ENCODE data around the gene PITX2. TPM values are rescaled to one million over a fixed set of nuclear protein-coding genes. Genes with fewer than 3 reads are reported as not detected.

Gene PITX2
- total RNA-seq, 1 experiment from 2014 or later = not detected

DNA sequence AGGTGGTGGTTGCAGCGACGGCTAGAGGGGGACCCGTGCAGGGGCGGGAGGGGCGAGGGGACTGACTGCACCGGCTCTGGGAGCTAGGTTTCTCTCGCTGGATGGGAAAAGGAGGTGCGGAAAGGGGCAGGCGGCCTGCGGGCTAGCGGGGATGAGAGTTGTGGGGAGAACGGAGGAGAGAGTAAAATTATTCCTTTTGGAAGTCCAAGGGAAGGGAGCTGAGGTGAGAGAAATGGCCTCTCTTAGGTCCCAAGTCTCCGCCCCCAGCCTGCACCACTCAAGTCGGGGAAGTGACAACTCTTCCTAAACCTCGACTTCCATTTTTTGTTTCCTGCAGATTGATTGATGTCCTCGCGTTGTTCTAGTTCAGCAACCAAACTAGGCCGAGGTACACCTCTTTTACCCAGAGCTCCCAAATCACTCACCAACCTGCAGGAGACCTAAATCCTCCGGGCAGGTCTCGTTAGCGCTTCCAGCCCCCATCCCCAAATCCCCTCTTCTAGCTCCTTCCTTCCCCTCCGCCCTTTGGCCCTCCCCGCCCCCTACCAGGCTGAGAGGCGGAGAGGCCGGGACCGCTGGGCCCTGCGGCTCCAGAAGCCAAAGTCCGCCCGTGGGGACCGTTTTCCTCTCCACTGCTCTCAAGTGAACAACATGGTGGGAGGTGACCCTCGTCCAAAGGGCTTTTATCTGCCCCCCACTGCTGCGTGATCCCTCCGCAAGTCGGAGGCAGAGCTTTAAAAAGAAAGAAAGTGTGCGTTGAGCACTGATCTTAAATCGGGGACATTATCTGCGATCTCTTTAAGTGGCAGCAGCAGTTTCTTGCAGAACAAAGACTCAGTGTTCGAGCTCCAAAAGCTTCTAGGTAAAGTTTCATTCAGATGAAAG is 7.3 kb downstream of the PITX2 start:
- no peaks in the 10 kb centered on the region for H3K4me1 ChIP-seq (ENCODE audit: low read length)
- H3K27ac ChIP-seq (ENCODE audit: low read length) = no peak overlapping the region
- no peaks in the 10 kb centered on the region for H4K20me1 ChIP-seq (ENCODE audit: insufficient read depth, low read depth, low read length)
- no peaks in the 10 kb centered on the region for H3K36me3 ChIP-seq (ENCODE audit: insufficient read depth, low read length)
- no peaks in the 10 kb centered on the region for H3K9me2 ChIP-seq (replicated peaks; ENCODE audit: insufficient read depth, low read length)
- no peak overlapping the region for H2AFZ ChIP-seq (ENCODE audit: low read length)
- H3K27me3 ChIP-seq (ENCODE audit: low read length) = no peaks in the 10 kb centered on the region
- no peak overlapping the region for H3K4me3 ChIP-seq (ENCODE audit: low read length)
- DNase-seq = no peak
- no peaks in the 10 kb centered on the region for H3K79me2 ChIP-seq (ENCODE audit: low read length)
- no peak overlapping the region for H3K9ac ChIP-seq (ENCODE audit: low read length)
- H3K4me2 ChIP-seq (ENCODE audit: low read depth, low read length, poor library complexity, severe bottlenecking) = no peak overlapping the region
- no peaks in the 10 kb centered on the region for H3K9me3 ChIP-seq (ENCODE audit: low read length)

DNA sequence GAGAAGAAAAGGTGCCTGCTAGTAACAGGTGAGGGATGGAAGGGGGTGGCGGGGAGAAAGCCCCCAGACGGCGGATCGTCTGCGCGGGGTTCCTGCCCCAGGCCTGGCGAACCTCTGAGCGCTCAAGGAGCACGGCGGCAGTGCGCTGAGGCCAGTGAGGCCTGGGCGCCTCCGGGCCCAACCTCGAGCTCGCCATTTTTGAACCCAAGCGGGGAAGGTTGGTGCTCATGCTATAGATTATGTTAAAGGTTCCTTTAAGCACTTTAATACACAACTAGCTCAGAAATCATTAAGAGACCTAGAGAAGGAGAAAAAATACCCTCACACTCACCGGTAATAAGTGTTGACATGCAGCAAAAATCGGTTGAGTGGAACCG is 7.9 kb downstream of the PITX2 start:
- Histone ChIP-seq H3K36me3 (ENCODE audit: insufficient read depth, low read length) (no peaks in the 10 kb centered on the region), H3K27me3 (ENCODE audit: low read length) (no peaks in the 10 kb centered on the region)

DNA sequence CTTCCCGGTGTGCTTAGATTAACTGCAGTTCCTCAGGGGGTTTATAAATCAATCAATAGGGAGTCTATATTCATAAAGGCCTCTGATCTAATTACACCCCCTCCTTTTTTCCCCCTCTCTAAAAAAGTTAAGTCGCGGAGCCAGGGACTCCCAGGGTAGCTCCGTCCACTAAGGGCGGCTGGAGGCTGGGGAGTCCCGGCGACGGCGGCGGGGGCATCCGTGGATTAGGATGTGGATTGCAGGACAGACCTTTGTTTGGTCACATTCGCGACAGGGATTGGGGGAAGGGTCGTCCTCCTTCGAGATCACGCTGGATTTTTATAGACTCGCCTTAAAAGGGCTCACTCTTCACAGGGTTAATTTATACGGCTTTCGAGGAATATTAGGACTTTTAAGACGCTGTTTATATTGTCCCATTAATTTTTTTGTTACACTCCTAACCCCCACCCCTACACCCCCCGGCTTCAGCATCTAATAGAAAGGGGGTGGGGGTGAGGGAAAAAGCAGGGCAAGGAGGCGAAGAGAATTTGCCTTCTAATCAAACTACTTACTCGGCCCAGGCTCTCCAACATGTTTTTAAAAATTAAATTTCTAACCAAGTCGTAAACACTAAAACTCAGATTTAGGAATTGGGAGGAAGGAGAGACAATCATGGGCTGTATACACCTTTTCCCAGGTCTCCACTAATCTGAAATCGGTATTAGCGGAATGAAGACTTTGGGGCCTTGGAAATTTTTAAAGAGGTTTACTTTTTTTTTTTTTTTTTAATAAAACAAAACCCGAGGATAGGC is 8.5 kb downstream of the PITX2 start:
- Histone ChIP-seq H3K9ac (ENCODE audit: low read length) (no peak overlapping the region), H3K9me2 (replicated peaks; ENCODE audit: insufficient read depth, low read length) (no peaks in the 10 kb centered on the region), H3K4me3 (ENCODE audit: low read length) (no peak overlapping the region), H3K27ac (ENCODE audit: low read length) (no peak overlapping the region), H3K27me3 (ENCODE audit: low read length) (no peaks in the 10 kb centered on the region), H4K20me1 (ENCODE audit: insufficient read depth, low read depth, low read length) (no peaks in the 10 kb centered on the region), H3K9me3 (ENCODE audit: low read length) (no peaks in the 10 kb centered on the region), H3K36me3 (ENCODE audit: insufficient read depth, low read length) (no peaks in the 10 kb centered on the region), H3K4me2 (ENCODE audit: low read depth, low read length, poor library complexity, severe bottlenecking) (no peak overlapping the region), H2AFZ (ENCODE audit: low read length) (no peak overlapping the region), H3K4me1 (ENCODE audit: low read length) (no peaks in the 10 kb centered on the region; the same call in 1 of the 2 replicates), H3K79me2 (ENCODE audit: low read length) (no peaks in the 10 kb centered on the region)
- no peak for DNase-seq

More for the DNA sequence above, 7.9 kb downstream of the PITX2 start:
- H4K20me1 ChIP-seq (ENCODE audit: insufficient read depth, low read depth, low read length) = no peaks in the 10 kb centered on the region
- no peak overlapping the region for H3K9ac ChIP-seq (ENCODE audit: low read length)
- no peaks in the 10 kb centered on the region for H3K79me2 ChIP-seq (ENCODE audit: low read length)
- no peak overlapping the region for H3K27ac ChIP-seq (ENCODE audit: low read length)
- H3K4me3 ChIP-seq (ENCODE audit: low read length) = no peak overlapping the region
- no peaks in the 10 kb centered on the region for H3K4me1 ChIP-seq (ENCODE audit: low read length)
- H3K9me2 ChIP-seq (replicated peaks; ENCODE audit: insufficient read depth, low read length) = no peaks in the 10 kb centered on the region
- H2AFZ ChIP-seq (ENCODE audit: low read length) = no peak overlapping the region
- H3K9me3 ChIP-seq (ENCODE audit: low read length) = no peaks in the 10 kb centered on the region
- DNase-seq = no peak
- no peak overlapping the region for H3K4me2 ChIP-seq (ENCODE audit: low read depth, low read length, poor library complexity, severe bottlenecking)

DNA sequence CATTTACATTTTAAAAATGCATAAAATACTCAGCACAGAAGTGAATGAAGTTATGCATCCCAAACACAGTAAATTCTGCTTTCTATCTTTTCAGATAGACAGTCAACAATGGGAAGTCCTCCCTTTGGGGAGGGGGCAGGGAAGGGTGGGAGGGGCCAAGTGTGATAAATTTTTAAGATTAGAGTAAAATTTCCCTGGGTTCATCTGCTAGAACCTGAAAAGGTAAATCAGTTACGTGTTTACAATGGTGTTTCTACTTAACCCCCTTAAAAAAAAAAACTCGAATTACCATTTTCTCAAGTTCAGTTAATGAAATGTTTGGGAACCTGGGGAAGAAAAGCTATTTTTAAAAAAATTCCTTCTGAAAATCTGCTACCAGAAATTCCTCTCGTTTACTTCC is 9.1 kb downstream of the PITX2 start:
- H3K9me2 ChIP-seq (replicated peaks; ENCODE audit: insufficient read depth, low read length) = no peaks in the 10 kb centered on the region
- H3K79me2 ChIP-seq (ENCODE audit: low read length) = no peaks in the 10 kb centered on the region
- no peaks in the 10 kb centered on the region for H3K9me3 ChIP-seq (ENCODE audit: low read length)
- no peaks in the 10 kb centered on the region; the same call in 1 of the 2 replicates for H3K4me1 ChIP-seq (ENCODE audit: low read length)
- H3K27ac ChIP-seq (ENCODE audit: low read length) = no peak overlapping the region
- H3K4me3 ChIP-seq (ENCODE audit: low read length) = no peak overlapping the region
- H3K4me2 ChIP-seq (ENCODE audit: low read depth, low read length, poor library complexity, severe bottlenecking) = no peak overlapping the region
- no peak overlapping the region for H3K9ac ChIP-seq (ENCODE audit: low read length)
- DNase-seq = no peak
- no peaks in the 10 kb centered on the region for H3K27me3 ChIP-seq (ENCODE audit: low read length)
- H4K20me1 ChIP-seq (ENCODE audit: insufficient read depth, low read depth, low read length) = no peaks in the 10 kb centered on the region
- H2AFZ ChIP-seq (ENCODE audit: low read length) = no peak overlapping the region
- H3K36me3 ChIP-seq (ENCODE audit: insufficient read depth, low read length) = no peaks in the 10 kb centered on the region

DNA sequence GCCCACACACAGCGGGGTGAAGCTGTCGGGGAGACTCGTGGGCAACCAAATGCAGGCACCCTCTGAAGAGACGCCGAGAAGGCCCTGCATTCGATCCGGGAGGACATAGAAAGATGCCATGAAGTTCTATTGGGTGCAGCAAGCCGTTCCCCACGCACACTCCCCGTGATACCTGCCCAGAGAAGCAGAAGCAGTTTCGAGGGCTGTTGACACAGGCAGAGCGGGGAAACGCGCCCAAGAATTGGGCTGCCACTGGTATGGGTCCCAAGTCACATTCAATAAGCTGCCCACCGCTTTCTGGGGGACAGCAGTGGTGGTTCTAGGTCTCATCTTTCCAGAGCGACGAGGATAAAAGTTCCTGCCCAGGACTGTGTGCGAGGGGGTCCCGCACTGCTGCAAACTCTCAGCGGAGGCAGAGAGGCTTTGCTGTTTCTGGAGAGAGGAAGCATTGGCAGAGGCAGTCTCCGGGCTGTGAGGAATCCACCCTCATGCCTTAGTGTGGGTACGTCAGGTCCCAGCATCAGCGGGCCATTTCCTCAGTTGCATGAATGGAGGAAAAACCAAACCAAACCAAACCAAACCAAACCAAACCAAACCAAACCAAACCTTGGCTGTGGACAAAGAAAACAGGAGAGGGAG is 10.1 kb downstream of the PITX2 start:
- Histone ChIP-seq H3K9ac (ENCODE audit: low read length) (no peak overlapping the region), H2AFZ (ENCODE audit: low read length) (no peak overlapping the region), H3K27me3 (ENCODE audit: low read length) (no peaks in the 10 kb centered on the region)

DNA sequence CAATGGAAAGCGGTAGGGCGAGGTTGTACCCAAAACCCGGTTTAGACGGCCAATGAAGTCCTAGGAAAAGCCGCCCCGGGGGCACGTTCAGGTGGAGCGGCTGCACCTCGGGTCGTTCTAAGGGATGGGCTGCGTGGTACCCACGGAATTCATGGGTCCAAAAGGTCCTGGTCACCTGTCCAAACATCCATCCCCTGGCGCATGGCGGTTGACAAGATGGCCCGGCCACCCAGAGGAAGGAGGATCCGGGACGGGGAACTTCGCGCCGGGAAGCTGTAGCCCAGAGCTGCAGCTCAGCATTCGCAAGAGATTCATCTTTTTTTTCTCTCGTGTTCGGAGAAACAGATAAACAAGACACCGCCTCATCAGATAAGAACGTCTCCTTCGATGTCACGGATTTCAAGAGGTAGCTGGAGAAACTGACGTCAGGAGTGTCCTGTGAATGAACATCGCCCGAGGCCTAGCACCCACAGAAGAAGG is 10.9 kb downstream of the PITX2 start:
- Histone ChIP-seq H3K27ac (ENCODE audit: low read length) (no peak overlapping the region), H3K9ac (ENCODE audit: low read length) (no peak overlapping the region), H4K20me1 (ENCODE audit: insufficient read depth, low read depth, low read length) (no peaks in the 10 kb centered on the region), H2AFZ (ENCODE audit: low read length) (no peak overlapping the region), H3K79me2 (ENCODE audit: low read length) (no peaks in the 10 kb centered on the region), H3K27me3 (ENCODE audit: low read length) (no peaks in the 10 kb centered on the region), H3K9me2 (replicated peaks; ENCODE audit: insufficient read depth, low read length) (no peaks in the 10 kb centered on the region), H3K4me2 (ENCODE audit: low read depth, low read length, poor library complexity, severe bottlenecking) (no peak overlapping the region), H3K36me3 (ENCODE audit: insufficient read depth, low read length) (no peaks in the 10 kb centered on the region), H3K4me1 (ENCODE audit: low read length) (no peaks in the 10 kb centered on the region; the same call in 1 of the 2 replicates), H3K9me3 (ENCODE audit: low read length) (no peaks in the 10 kb centered on the region), H3K4me3 (ENCODE audit: low read length) (no peak overlapping the region)
- no peak for DNase-seq

More for the DNA sequence above, 10.1 kb downstream of the PITX2 start:
- H3K36me3 ChIP-seq (ENCODE audit: insufficient read depth, low read length) = no peaks in the 10 kb centered on the region
- no peaks in the 10 kb centered on the region; the same call in 1 of the 2 replicates for H3K4me1 ChIP-seq (ENCODE audit: low read length)
- H3K4me3 ChIP-seq (ENCODE audit: low read length) = no peak overlapping the region
- H3K9me3 ChIP-seq (ENCODE audit: low read length) = no peaks in the 10 kb centered on the region
- no peaks in the 10 kb centered on the region for H3K9me2 ChIP-seq (replicated peaks; ENCODE audit: insufficient read depth, low read length)
- no peak overlapping the region for H3K27ac ChIP-seq (ENCODE audit: low read length)
- DNase-seq = no peak
- H3K4me2 ChIP-seq (ENCODE audit: low read depth, low read length, poor library complexity, severe bottlenecking) = no peak overlapping the region
- H3K79me2 ChIP-seq (ENCODE audit: low read length) = no peaks in the 10 kb centered on the region
- no peaks in the 10 kb centered on the region for H4K20me1 ChIP-seq (ENCODE audit: insufficient read depth, low read depth, low read length)

DNA sequence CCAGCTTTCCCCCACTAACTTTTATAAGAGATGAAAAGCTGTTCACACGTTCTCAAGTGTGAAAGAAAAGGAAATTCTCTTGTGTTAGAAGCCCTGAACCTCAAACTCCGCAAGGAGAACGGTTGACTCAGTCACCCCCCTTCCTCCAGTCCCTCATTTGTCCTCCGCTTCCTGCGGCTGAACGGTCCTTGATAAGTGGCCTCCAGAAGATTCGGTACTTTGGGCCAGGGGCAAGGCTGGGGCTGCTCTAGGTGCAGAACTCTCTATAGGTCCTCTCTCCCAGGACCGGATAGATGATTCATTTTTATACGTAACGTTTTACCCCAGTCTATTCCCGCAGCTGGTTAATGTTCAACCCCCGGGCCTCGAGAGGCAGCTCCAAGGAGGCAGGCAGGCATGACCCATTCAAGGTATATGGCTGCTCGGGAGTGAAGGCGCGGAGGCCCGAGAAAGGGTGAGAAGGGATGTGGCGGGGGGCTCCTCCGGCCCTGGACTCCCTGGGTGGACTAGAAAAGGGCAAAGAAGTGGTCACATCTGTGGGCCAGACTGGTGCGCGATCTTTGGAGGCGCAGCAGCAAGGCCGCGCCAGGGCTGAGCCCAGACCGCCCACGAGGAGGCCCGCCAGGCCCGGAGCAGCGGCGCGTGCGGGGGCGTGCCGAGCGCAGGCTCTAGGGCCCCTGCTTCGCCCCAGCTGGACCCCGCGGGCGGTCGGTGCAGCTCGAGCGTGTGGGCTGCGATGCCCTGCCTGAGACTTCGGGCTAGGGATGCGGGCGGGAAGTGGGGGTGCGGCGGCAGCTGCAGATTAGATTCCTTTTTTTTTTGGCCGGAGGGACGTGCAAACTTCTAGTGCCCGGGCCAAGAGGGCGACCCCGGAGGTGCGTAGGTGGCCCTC is 11.7 kb downstream of the PITX2 start:
- H3K27me3 ChIP-seq (ENCODE audit: low read length) = no peaks in the 10 kb centered on the region
- no peak overlapping the region for H2AFZ ChIP-seq (ENCODE audit: low read length)
- no peaks in the 10 kb centered on the region for H3K9me2 ChIP-seq (replicated peaks; ENCODE audit: insufficient read depth, low read length)
- no peaks in the 10 kb centered on the region; the same call in 1 of the 2 replicates for H3K4me1 ChIP-seq (ENCODE audit: low read length)
- DNase-seq = no peak
- no peak overlapping the region for H3K9ac ChIP-seq (ENCODE audit: low read length)
- no peaks in the 10 kb centered on the region for H4K20me1 ChIP-seq (ENCODE audit: insufficient read depth, low read depth, low read length)
- no peaks in the 10 kb centered on the region for H3K9me3 ChIP-seq (ENCODE audit: low read length)
- no peaks in the 10 kb centered on the region for H3K79me2 ChIP-seq (ENCODE audit: low read length)
- no peak overlapping the region for H3K4me3 ChIP-seq (ENCODE audit: low read length)
- no peak overlapping the region for H3K27ac ChIP-seq (ENCODE audit: low read length)
- no peaks in the 10 kb centered on the region for H3K36me3 ChIP-seq (ENCODE audit: insufficient read depth, low read length)
- H3K4me2 ChIP-seq (ENCODE audit: low read depth, low read length, poor library complexity, severe bottlenecking) = no peak overlapping the region
